Astrocyte (in vitro differentiated cells and primary cell): ENCODE measurements around the gene BCL11B.

Experiments
- EZH2 ChIP-seq: IDR thresholded peaks from 2 replicates; pipeline ENCODE4 v1.6.1; 2012; ENCODE audit warnings: mild to moderate bottlenecking, low read length, inconsistent platforms; ENCODE audit not compliant: insufficient read depth
- TF ChIP-seq, protein P1 (sequence below): IDR thresholded peaks from 2 replicates; pipeline ENCODE4 v1.5.1; 2011; ENCODE audit warnings: low read depth, mild to moderate bottlenecking, inconsistent platforms, low read length, moderate library complexity; ENCODE audit not compliant: insufficient read depth

DNA sequence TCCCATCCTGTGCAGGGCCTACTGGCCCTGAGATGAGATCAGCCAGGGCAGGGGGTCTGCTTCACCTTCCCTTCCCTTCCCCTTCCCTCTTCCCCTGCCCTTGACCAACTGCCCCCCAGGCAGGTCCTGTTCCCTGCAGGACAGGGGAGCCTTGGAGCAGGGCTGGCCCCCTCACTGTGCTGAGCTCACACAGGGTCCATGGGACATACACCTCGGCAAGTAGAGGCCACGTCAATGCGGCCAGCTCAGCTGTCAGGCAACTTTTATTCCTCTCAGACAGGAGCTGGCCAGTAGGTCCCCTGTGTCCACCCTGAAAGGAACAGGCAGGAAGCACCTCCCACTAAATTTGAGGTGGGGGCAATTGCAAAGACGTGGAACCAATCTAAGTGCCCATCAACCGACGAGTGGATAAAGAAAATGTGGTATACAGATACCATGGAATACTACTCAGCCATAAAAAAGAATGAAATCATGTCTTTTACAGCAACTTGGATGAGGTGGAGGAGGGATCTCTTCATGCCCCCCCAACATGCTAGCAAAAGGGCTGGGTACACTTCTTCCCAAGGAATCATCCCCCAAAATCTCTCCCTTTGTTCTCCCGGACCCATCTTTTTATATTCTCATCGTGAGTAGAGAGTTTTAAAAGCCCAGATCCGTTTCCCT is 148.7 kb downstream of the BCL11B start:
- TF ChIP-seq, protein P1, sequence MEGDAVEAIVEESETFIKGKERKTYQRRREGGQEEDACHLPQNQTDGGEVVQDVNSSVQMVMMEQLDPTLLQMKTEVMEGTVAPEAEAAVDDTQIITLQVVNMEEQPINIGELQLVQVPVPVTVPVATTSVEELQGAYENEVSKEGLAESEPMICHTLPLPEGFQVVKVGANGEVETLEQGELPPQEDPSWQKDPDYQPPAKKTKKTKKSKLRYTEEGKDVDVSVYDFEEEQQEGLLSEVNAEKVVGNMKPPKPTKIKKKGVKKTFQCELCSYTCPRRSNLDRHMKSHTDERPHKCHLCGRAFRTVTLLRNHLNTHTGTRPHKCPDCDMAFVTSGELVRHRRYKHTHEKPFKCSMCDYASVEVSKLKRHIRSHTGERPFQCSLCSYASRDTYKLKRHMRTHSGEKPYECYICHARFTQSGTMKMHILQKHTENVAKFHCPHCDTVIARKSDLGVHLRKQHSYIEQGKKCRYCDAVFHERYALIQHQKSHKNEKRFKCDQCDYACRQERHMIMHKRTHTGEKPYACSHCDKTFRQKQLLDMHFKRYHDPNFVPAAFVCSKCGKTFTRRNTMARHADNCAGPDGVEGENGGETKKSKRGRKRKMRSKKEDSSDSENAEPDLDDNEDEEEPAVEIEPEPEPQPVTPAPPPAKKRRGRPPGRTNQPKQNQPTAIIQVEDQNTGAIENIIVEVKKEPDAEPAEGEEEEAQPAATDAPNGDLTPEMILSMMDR = no peak
- no peak for TF ChIP-seq EZH2
